HL-60 (cell line): ENCODE results near the gene CTBP2.

Source experiments
- CTCF ChIP-seq: IDR thresholded peaks from one replicate; pipeline ENCODE4 v1.5.1; 2011; ENCODE audit warnings: low read length, control low read depth, inconsistent platforms; ENCODE audit not compliant: insufficient read depth
- GABPA ChIP-seq: IDR thresholded peaks from 2 replicates; pipeline ENCODE4 v1.6.1; 2012; ENCODE audit warnings: low read depth
- REST ChIP-seq: IDR thresholded peaks from 2 replicates; pipeline ENCODE4 v1.6.1; 2012; ENCODE audit warnings: low read depth; ENCODE audit not compliant: insufficient replicate concordance

- TF ChIP-seq CTCF (no peak), REST (no peak), GABPA (no peak)
These were observed 5.3 kb downstream of the CTBP2 start for GRCh38 chr10:125155101-125155500.
